H1 (cell line): ENCODE results near the gene BFSP2. TPM values are rescaled to one million over a fixed set of nuclear protein-coding genes. Genes with fewer than 3 reads are reported as not detected.

ENCODE experiments used
- CTCF ChIA-PET: fragments of 300-600 bp; sonication (Branson Sonifier 250); formaldehyde crosslinking; loops from one replicate; lab custom pipeline; 2021; ENCODE audit not compliant: partially characterized antibody; lab: Charles Lee
- POLR2A ChIA-PET: fragments of 300-600 bp; sonication (Branson Sonifier 250); formaldehyde crosslinking; loops from one replicate; lab custom pipeline; 2021; ENCODE audit warnings: inconsistent platforms; ENCODE audit not compliant: partially characterized antibody; lab: Charles Lee
- DNase-seq, 2 experiments: peaks; one replicate each; pipeline versions ENCODE4 v3.0.0 to v3.0.0-alpha.2; 2010 to 2022; ENCODE audit warnings: low spot score in 2 of 2, low read depth in 1 of 2, mixed read lengths in 1 of 2
- FAIRE-seq: peaks from 2 replicates; lab custom pipeline; 2011; peaks lifted over from hg19 to GRCh38; lab: Jason Lieb, UNC
- H2AFZ ChIP-seq: 2 replicates; pipeline ENCODE4 v1.8.1; 2012; ENCODE audit warnings: low read length, inconsistent platforms
- H2AK5ac ChIP-seq: 2 replicates; pipeline ENCODE4 v1.6.1; 2013; ENCODE audit warnings: low read depth, low read length
- H2BK120ac ChIP-seq: replicated peaks from 2 replicates; pipeline ENCODE3; 2013; ENCODE audit warnings: low read depth, low read length, inconsistent platforms
- H2BK12ac ChIP-seq: 2 replicates; pipeline ENCODE4 v1.6.1; 2013; ENCODE audit warnings: low read depth, low read length
- H2BK15ac ChIP-seq: 2 replicates; pipeline ENCODE4 v1.6.1; 2013; ENCODE audit warnings: low read length
- H2BK20ac ChIP-seq: 2 replicates; pipeline ENCODE4 v1.6.1; 2013; ENCODE audit warnings: low read length
- H2BK5ac ChIP-seq: 2 replicates; pipeline ENCODE4 v1.6.1; 2013; ENCODE audit warnings: low read depth, low read length
- H3K14ac ChIP-seq: 2 replicates; pipeline ENCODE4 v1.6.1; 2013; ENCODE audit warnings: inconsistent platforms; ENCODE audit not compliant: insufficient read length
- H3K18ac ChIP-seq: 2 replicates; pipeline ENCODE4 v1.6.1; 2013; ENCODE audit warnings: low read length; ENCODE audit errors: extremely low read depth
- H3K23ac ChIP-seq: 2 replicates; pipeline ENCODE4 v1.6.1; 2013; ENCODE audit warnings: inconsistent platforms; ENCODE audit not compliant: insufficient read length
- H3K23me2 ChIP-seq: 2 replicates; pipeline ENCODE4 v1.6.1; 2013; ENCODE audit warnings: low read depth, low read length
- H3K27ac ChIP-seq: 2 replicates; pipeline ENCODE4 v1.6.1; 2011; ENCODE audit warnings: low read depth, low read length, inconsistent platforms
- H3K27me3 ChIP-seq, 4 experiments: replicated peaks in 1 of 4; 1 replicate in 1 of 4; 2 replicates in 3 of 4; pipeline versions ENCODE4 v1.6.1 to v1.8.1; 2011 to 2013; ENCODE audit warnings: low read length in 3 of 4, mild to moderate bottlenecking in 3 of 4, inconsistent platforms in 2 of 4, mixed read lengths in 2 of 4, moderate library complexity in 1 of 4; ENCODE audit not compliant: control insufficient read depth in 3 of 4, insufficient read depth in 3 of 4; ENCODE audit errors: extremely low read depth in 1 of 4
- H3K36me3 ChIP-seq, 4 experiments: 2 replicates each; pipeline versions ENCODE4 v1.6.1 to v1.8.1; 2011 to 2013; ENCODE audit warnings: mild to moderate bottlenecking in 4 of 4, low read length in 3 of 4, moderate library complexity in 2 of 4, control low read depth in 1 of 4, inconsistent platforms in 1 of 4; ENCODE audit not compliant: insufficient read depth in 4 of 4, control insufficient read depth in 2 of 4
- H3K4ac ChIP-seq: replicated peaks from 2 replicates; pipeline ENCODE3; 2013; ENCODE audit warnings: low read length, low read depth, mixed read lengths, inconsistent platforms; ENCODE audit not compliant: insufficient read length
- H3K4me1 ChIP-seq, 4 experiments: replicated peaks in 1 of 4; 1 replicate in 1 of 4; 2 replicates in 3 of 4; pipeline versions ENCODE4 v1.6.1 to v1.8.1; 2011 to 2013; ENCODE audit warnings: low read length in 3 of 4, inconsistent platforms in 2 of 4, mixed read lengths in 1 of 4; ENCODE audit not compliant: insufficient read depth in 4 of 4, control insufficient read depth in 3 of 4
- H3K4me2 ChIP-seq, 2 experiments: 2 replicates each; pipeline versions ENCODE4 v1.6.1 to v1.8.1; 2011 to 2013; ENCODE audit warnings: low read depth in 2 of 2, low read length in 2 of 2, control low read depth in 1 of 2, inconsistent platforms in 1 of 2, mild to moderate bottlenecking in 1 of 2; ENCODE audit not compliant: insufficient read depth in 1 of 2
- H3K4me3 ChIP-seq, 4 experiments: fragments of 200-600, 300-600 bp in 1 of 4; sonication (generic), shearing (Covaris generic), sonication (Bioruptor Twin) in 1 of 4; 2 replicates each; pipeline versions ENCODE4 v1.5.1 to v1.8.1; 2011 to 2016; ENCODE audit warnings: low read length in 4 of 4, low read depth in 3 of 4, control low read depth in 2 of 4, inconsistent platforms in 2 of 4, mild to moderate bottlenecking in 2 of 4, mixed read lengths in 1 of 4, moderate library complexity in 1 of 4; ENCODE audit not compliant: insufficient read depth in 2 of 4; ENCODE audit errors: extremely low read depth in 1 of 4
- H3K56ac ChIP-seq: replicated peaks from 2 replicates; pipeline ENCODE3; 2013; ENCODE audit warnings: low read depth, mild to moderate bottlenecking, mixed read lengths, low read length, inconsistent platforms; ENCODE audit not compliant: insufficient read length
- H3K79me1 ChIP-seq: 2 replicates; pipeline ENCODE4 v1.6.1; 2013; ENCODE audit warnings: low read depth, low read length, control low read depth
- H3K79me2 ChIP-seq, 2 experiments: 2 replicates each; pipeline versions ENCODE4 v1.6.1 to v1.8.1; 2012 to 2013; ENCODE audit warnings: low read length in 2 of 2, mild to moderate bottlenecking in 2 of 2, inconsistent platforms in 1 of 2; ENCODE audit not compliant: insufficient read depth in 2 of 2, control insufficient read depth in 1 of 2
- H3K9ac ChIP-seq, 4 experiments: replicated peaks in 1 of 4; 1 replicate in 1 of 4; 2 replicates in 3 of 4; pipeline versions ENCODE4 v1.6.1 to v1.8.1; 2011 to 2013; ENCODE audit warnings: low read depth in 3 of 4, low read length in 3 of 4, control low read depth in 2 of 4, mild to moderate bottlenecking in 2 of 4, moderate library complexity in 2 of 4, inconsistent platforms in 1 of 4; ENCODE audit errors: extremely low read depth in 1 of 4
- H3K9me3 ChIP-seq, 2 experiments: 2 replicates each; pipeline versions ENCODE4 v1.6.1 to v1.8.1; 2012 to 2013; ENCODE audit warnings: mild to moderate bottlenecking in 2 of 2, moderate library complexity in 2 of 2, control low read depth in 1 of 2, inconsistent platforms in 1 of 2, low read depth in 1 of 2, low read length in 1 of 2, mixed read lengths in 1 of 2; ENCODE audit not compliant: insufficient read depth in 2 of 2
- H4K20me1 ChIP-seq, 2 experiments: replicated peaks in 1 of 2; 2 replicates each; pipeline versions ENCODE3 to v1.8.1; 2011 to 2013; ENCODE audit warnings: inconsistent platforms in 2 of 2, low read length in 2 of 2, mild to moderate bottlenecking in 1 of 2; ENCODE audit not compliant: insufficient read depth in 2 of 2, control insufficient read depth in 1 of 2
- H4K5ac ChIP-seq: 2 replicates; pipeline ENCODE4 v1.6.1; 2013; ENCODE audit warnings: low read length, low read depth, mixed read lengths, inconsistent platforms; ENCODE audit not compliant: insufficient read length
- H4K8ac ChIP-seq: 2 replicates; pipeline ENCODE4 v1.8.0; 2013; ENCODE audit warnings: mild to moderate bottlenecking, moderate library complexity, low read length, inconsistent platforms; ENCODE audit not compliant: insufficient read depth; ENCODE audit errors: extremely low read depth
- H4K91ac ChIP-seq: replicated peaks from 2 replicates; pipeline ENCODE3; 2013; ENCODE audit warnings: low read length, mixed read lengths, inconsistent platforms; ENCODE audit not compliant: insufficient read length
- BRCA1 ChIP-seq: IDR thresholded peaks from 2 replicates; pipeline ENCODE4 v1.6.1; 2012; ENCODE audit warnings: low read depth, low read length, improper control_type of control experiment
- POU5F1 ChIP-seq: IDR thresholded peaks from 2 replicates; pipeline ENCODE4 v1.6.1; 2011; ENCODE audit warnings: low read depth, mild to moderate bottlenecking, low read length, moderate library complexity
- YY1 ChIP-seq: IDR thresholded peaks from 2 replicates; pipeline ENCODE4 v1.6.1; 2011; ENCODE audit warnings: low read depth, mild to moderate bottlenecking, low read length
- WGBS, 2 experiments: shearing (Covaris generic) in 1 of 2; methylation state at CpG; one replicate each; pipeline versions ENCODE4 v1.1.6 to v1.1.7; 2013 to 2015; ENCODE audit warnings: low lambda C conversion rate in 2 of 2, mixed read lengths in 2 of 2, inconsistent platforms in 1 of 2, low coverage in 1 of 2, missing lambda C conversion rate in 1 of 2; ENCODE audit not compliant: insufficient replicate concordance in 2 of 2, insufficient coverage in 1 of 2, insufficient read length in 1 of 2; ENCODE audit errors: extremely low coverage in 1 of 2, missing lambda C conversion rate in 1 of 2; 5-methylcytosine and 5-hydroxymethylcytosine counted together
- polyA plus RNA-seq, 7 experiments: library from polyadenylated mRNA; depleted of rRNA in 3 of 7; stranded (reverse) in 5 of 7; unstranded in 2 of 7; fragments of >200 nt in 5 of 7; fragments of 200-250 nt in 2 of 7; gene quantifications; 1 replicate in 5 of 7; 2 replicates in 1 of 7; 4 replicates in 1 of 7; pipeline versions ENCODE4 v1.2.1 to v1.2.3, GENCODE V29; 2011 to 2013; ENCODE audit warnings: missing spikeins in 2 of 7, mixed read lengths in 2 of 7
- total RNA-seq: library from RNA; stranded (reverse); fragmentation: NEBNext Ultra II Directional; extraction: Animal tissue kit (Norgen Biotek cat#: 25700); gene quantifications from 2 replicates; pipeline ENCODE4 v1.2.1, GENCODE V29; 2021

The BFSP2 gene
- total and polyA plus RNA-seq, 2 of the 8 experiments (the other 6 are each of a cell fraction or from before 2014, with no cell fraction given), result not detected

GRCh38 chr3:133452641-133453319, 52.9 kb downstream of the BFSP2 start:
- H4K5ac ChIP-seq, result no peak overlapping the region
- H3K23ac ChIP-seq, result no peak overlapping the region
- DNase-seq (no peak), FAIRE-seq (no peak)
- WGBS, 2 experiments, result 87% methylated on average over 5 of the region's 5 CpGs; no CpG with 5 or more reads in 1 of the 2 experiments
- no peaks in the 10 kb centered on the region for H3K79me2 ChIP-seq
- no peak overlapping the region for H3K9ac ChIP-seq
- no peak overlapping the region for H2BK12ac ChIP-seq
- H3K56ac ChIP-seq, result no peak overlapping the region
- no peak overlapping the region; a peak in 1 of 4 replicates for H3K4me2 ChIP-seq
- no peak overlapping the region for H3K4me3 ChIP-seq
- H4K91ac ChIP-seq, result no peak overlapping the region
- POLR2A ChIA-PET, result interaction anchor here (1.5 kb wide), 1 partner anchor 12 kb away, joined by 3 read pairs; no protein-coding TSS in a partner anchor
- H2BK15ac ChIP-seq, result no peak overlapping the region
- H3K4me1 ChIP-seq, result no peaks in the 10 kb centered on the region
- H3K9me3 ChIP-seq, result no peaks in the 10 kb centered on the region
- no peak overlapping the region for H2BK20ac ChIP-seq
- no peaks in the 10 kb centered on the region for H3K27me3 ChIP-seq
- H3K36me3 ChIP-seq, result no peaks in the 10 kb centered on the region
- no peak overlapping the region; the same call in 1 of the 2 replicates for H2AFZ ChIP-seq
- no peaks in the 10 kb centered on the region for H3K79me1 ChIP-seq
- H3K14ac ChIP-seq, result no peak overlapping the region
- H4K20me1 ChIP-seq, result no peaks in the 10 kb centered on the region
- no peak overlapping the region for H3K18ac ChIP-seq
- H3K27ac ChIP-seq, result no peak overlapping the region
- no peak overlapping the region for H2BK5ac ChIP-seq
- H4K8ac ChIP-seq, result no peak overlapping the region
- H2BK120ac ChIP-seq, result no peak overlapping the region
- TF ChIP-seq BRCA1 (no peak), YY1 (no peak), POU5F1 (no peak)
- H3K4ac ChIP-seq, result no peak overlapping the region
- H2AK5ac ChIP-seq, result no peak overlapping the region
- CTCF ChIA-PET, result interaction anchor here (0.5 to 2.7 kb wide), 9 partner anchors 12 to 726 kb away, joined by 3 to 10 read pairs (median 5); no protein-coding TSS in a partner anchor
- no peaks in the 10 kb centered on the region for H3K23me2 ChIP-seq
